ENCODE measurements around the gene RACGAP1.
A peak's percentile ranks its signal among the peaks of the same experiment; 100 is the strongest.

RACGAP1 gene

GRCh38 chr12:50053583-50053982 is 28.3 kb upstream of the RACGAP1 start:
- TF ChIP-seq ZNF274 (IDR thresholded peaks at IDR 0.05; ENCODE audit: low read depth, low read length): no peak
- TF ChIP-seq SUZ12 (IDR thresholded peaks at IDR 0.05; ENCODE audit: extremely low read depth, insufficient read depth, insufficient read length): no peak
- no peak for TF ChIP-seq YY1 (IDR thresholded peaks at IDR 0.05; ENCODE audit: insufficient read depth, insufficient read length)
- DNase-seq (ENCODE audit: low read depth, low spot score): no peak
- no peaks in the 10 kb centered on the region for H3K36me3 ChIP-seq (ENCODE audit: insufficient read depth, insufficient read length, low read length)

GRCh38 chr12:50052964-50053363 is 27.7 kb upstream of the RACGAP1 start:
- TF ChIP-seq ZNF274 (IDR thresholded peaks at IDR 0.05; ENCODE audit: low read depth, low read length): no peak
- no peak for TF ChIP-seq YY1 (IDR thresholded peaks at IDR 0.05; ENCODE audit: insufficient read depth, insufficient read length)
- no peak for TF ChIP-seq SUZ12 (IDR thresholded peaks at IDR 0.05; ENCODE audit: extremely low read depth, insufficient read depth, insufficient read length)
- H3K27me3 ChIP-seq (ENCODE audit: insufficient read depth, insufficient read length): peaks cover 81% of the 10 kb centered on the region
- H3K4me1 ChIP-seq (ENCODE audit: insufficient read depth, insufficient read length): peaks cover 12% of the 10 kb centered on the region
- DNase-seq (ENCODE audit: low read depth, low spot score): no peak
- H3K36me3 ChIP-seq (ENCODE audit: insufficient read depth, insufficient read length, low read length): no peaks in the 10 kb centered on the region
- H3K9ac ChIP-seq (ENCODE audit: insufficient read length, low read depth): no peak overlapping the region
- no peaks in the 10 kb centered on the region for H3K9me3 ChIP-seq (ENCODE audit: insufficient read depth, low read length)
- H3K4me3 ChIP-seq (ENCODE audit: insufficient read length, low read depth): no peak overlapping the region

More at GRCh38 chr12:50053583-50053982, 28.3 kb upstream of the RACGAP1 start:
- H3K4me3 ChIP-seq (ENCODE audit: insufficient read length, low read depth): no peak overlapping the region
- H3K27me3 ChIP-seq (ENCODE audit: insufficient read depth, insufficient read length): peaks cover 83% of the 10 kb centered on the region
- H3K9me3 ChIP-seq (ENCODE audit: insufficient read depth, low read length): no peaks in the 10 kb centered on the region
- H3K9ac ChIP-seq (ENCODE audit: insufficient read length, low read depth): no peak overlapping the region
- H3K4me1 ChIP-seq (ENCODE audit: insufficient read depth, insufficient read length): peaks cover 17% of the 10 kb centered on the region

GRCh38 chr12:50052544-50052943 is 27.2 kb upstream of the RACGAP1 start:
- H3K9ac ChIP-seq (ENCODE audit: insufficient read length, low read depth): no peak overlapping the region
- TF ChIP-seq SUZ12 (IDR thresholded peaks at IDR 0.05; ENCODE audit: extremely low read depth, insufficient read depth, insufficient read length): no peak
- no peak for TF ChIP-seq YY1 (IDR thresholded peaks at IDR 0.05; ENCODE audit: insufficient read depth, insufficient read length)
- TF ChIP-seq ZNF274 (IDR thresholded peaks at IDR 0.05; ENCODE audit: low read depth, low read length): no peak

GRCh38 chr12:50051101-50051806 is 26.0 kb upstream of the RACGAP1 start:
- TF ChIP-seq YY1 (IDR thresholded peaks at IDR 0.05; ENCODE audit: insufficient read depth, insufficient read length): no peak
- TF ChIP-seq ZNF274 (IDR thresholded peaks at IDR 0.05; ENCODE audit: low read depth, low read length): no peak
- no peak for TF ChIP-seq SUZ12 (IDR thresholded peaks at IDR 0.05; ENCODE audit: extremely low read depth, insufficient read depth, insufficient read length)

More at GRCh38 chr12:50052544-50052943, 27.2 kb upstream of the RACGAP1 start:
- Histone ChIP-seq H3K27me3 (ENCODE audit: insufficient read depth, insufficient read length) (peaks cover 84% of the 10 kb centered on the region), H3K36me3 (ENCODE audit: insufficient read depth, insufficient read length, low read length) (no peaks in the 10 kb centered on the region), H3K4me3 (ENCODE audit: insufficient read length, low read depth) (no peak overlapping the region), H3K9me3 (ENCODE audit: insufficient read depth, low read length) (no peaks in the 10 kb centered on the region), H3K4me1 (ENCODE audit: insufficient read depth, insufficient read length) (peaks cover 12% of the 10 kb centered on the region)
- no peak for DNase-seq (ENCODE audit: low read depth, low spot score)

GRCh38 chr12:50050410-50051098 is 25.3 kb upstream of the RACGAP1 start:
- H3K4me3 ChIP-seq (ENCODE audit: insufficient read length, low read depth): peak overlapping the region; percentile 52
- H3K9me3 ChIP-seq (ENCODE audit: insufficient read depth, low read length): no peaks in the 10 kb centered on the region
- H3K27me3 ChIP-seq (ENCODE audit: insufficient read depth, insufficient read length): peaks cover 71% of the 10 kb centered on the region

More at GRCh38 chr12:50051101-50051806, 26.0 kb upstream of the RACGAP1 start:
- peak overlapping the region; percentile 25 for H3K9ac ChIP-seq (ENCODE audit: insufficient read length, low read depth)
- H3K27me3 ChIP-seq (ENCODE audit: insufficient read depth, insufficient read length): peaks cover 78% of the 10 kb centered on the region
- no peaks in the 10 kb centered on the region for H3K36me3 ChIP-seq (ENCODE audit: insufficient read depth, insufficient read length, low read length)
- H3K4me3 ChIP-seq (ENCODE audit: insufficient read length, low read depth): no peak overlapping the region
- peaks cover 13% of the 10 kb centered on the region for H3K4me1 ChIP-seq (ENCODE audit: insufficient read depth, insufficient read length)
- DNase-seq (ENCODE audit: low read depth, low spot score): no peak
- no peaks in the 10 kb centered on the region for H3K9me3 ChIP-seq (ENCODE audit: insufficient read depth, low read length)

GRCh38 chr12:50050119-50050385 is 24.8 kb upstream of the RACGAP1 start:
- H3K27me3 ChIP-seq (ENCODE audit: insufficient read depth, insufficient read length): peaks cover 66% of the 10 kb centered on the region
- peak overlapping the region; percentile 75 for H3K9ac ChIP-seq (ENCODE audit: insufficient read length, low read depth)
- H3K36me3 ChIP-seq (ENCODE audit: insufficient read depth, insufficient read length, low read length): no peaks in the 10 kb centered on the region
- DNase-seq (ENCODE audit: low read depth, low spot score): no peak
- peaks cover 11% of the 10 kb centered on the region for H3K4me1 ChIP-seq (ENCODE audit: insufficient read depth, insufficient read length)
- peak overlapping the region; percentile 52 for H3K4me3 ChIP-seq (ENCODE audit: insufficient read length, low read depth)
- H3K9me3 ChIP-seq (ENCODE audit: insufficient read depth, low read length): no peaks in the 10 kb centered on the region
- no peak for TF ChIP-seq SUZ12 (IDR thresholded peaks at IDR 0.05; ENCODE audit: extremely low read depth, insufficient read depth, insufficient read length)
- no peak for TF ChIP-seq YY1 (IDR thresholded peaks at IDR 0.05; ENCODE audit: insufficient read depth, insufficient read length)
- TF ChIP-seq ZNF274 (IDR thresholded peaks at IDR 0.05; ENCODE audit: low read depth, low read length): no peak

More at GRCh38 chr12:50050410-50051098, 25.3 kb upstream of the RACGAP1 start:
- Histone ChIP-seq H3K36me3 (ENCODE audit: insufficient read depth, insufficient read length, low read length) (no peaks in the 10 kb centered on the region), H3K9ac (ENCODE audit: insufficient read length, low read depth) (peak overlapping the region; percentile 75), H3K4me1 (ENCODE audit: insufficient read depth, insufficient read length) (peaks cover 11% of the 10 kb centered on the region)
- no peak for TF ChIP-seq ZNF274 (IDR thresholded peaks at IDR 0.05; ENCODE audit: low read depth, low read length)
- no peak for TF ChIP-seq SUZ12 (IDR thresholded peaks at IDR 0.05; ENCODE audit: extremely low read depth, insufficient read depth, insufficient read length)
- DNase-seq (ENCODE audit: low read depth, low spot score): no peak

Data from NT2/D1 (cell line).